HG03460 (cell line): ENCODE data around the gene PTGDS.

Source experiments
- ATAC-seq: cut with Tn5 transposase; IDR thresholded peaks from one replicate; pipeline ENCODE4 v1.9.1; 2021; ENCODE audit not compliant: unreplicated experiment

The PTGDS gene

GRCh38 chr9:136957461-136957860 lies 19.8 kb upstream of the PTGDS start:
- no peak for ATAC-seq

- ATAC-seq: no peak
Observed at GRCh38 chr9:136957901-136958300, 19.4 kb upstream of the PTGDS start.

GRCh38 chr9:136958473-136958872 lies 18.8 kb upstream of the PTGDS start:
- ATAC-seq: no peak

- ATAC-seq: no peak
Observed at GRCh38 chr9:136958898-136959850, 18.1 kb upstream of the PTGDS start.

GRCh38 chr9:136960212-136960937 lies 16.9 kb upstream of the PTGDS start:
- no peak for ATAC-seq

GRCh38 chr9:136960938-136961275 lies 16.4 kb upstream of the PTGDS start:
- no peak for ATAC-seq

- ATAC-seq: no peak
Observed at GRCh38 chr9:136961279-136962065, 15.8 kb upstream of the PTGDS start.

- no peak for ATAC-seq
Observed at GRCh38 chr9:136962163-136962562, 15.1 kb upstream of the PTGDS start.

GRCh38 chr9:136962701-136963248 lies 14.5 kb upstream of the PTGDS start:
- ATAC-seq: no peak

- ATAC-seq: no peak
Observed at GRCh38 chr9:136963341-136963740, 14.0 kb upstream of the PTGDS start.

- no peak for ATAC-seq
Observed at GRCh38 chr9:136963751-136964150, 13.6 kb upstream of the PTGDS start.

- ATAC-seq: no peak
Observed at GRCh38 chr9:136964171-136964689, 13.1 kb upstream of the PTGDS start.

GRCh38 chr9:136964833-136965422 lies 12.4 kb upstream of the PTGDS start:
- no peak for ATAC-seq

GRCh38 chr9:136965771-136966484 lies 11.4 kb upstream of the PTGDS start:
- ATAC-seq: no peak

- no peak for ATAC-seq
Observed at GRCh38 chr9:136968333-136969127, 8.8 kb upstream of the PTGDS start.

GRCh38 chr9:136969150-136969549 lies 8.2 kb upstream of the PTGDS start:
- ATAC-seq: no peak

GRCh38 chr9:136969774-136970173 lies 7.5 kb upstream of the PTGDS start:
- ATAC-seq: no peak

GRCh38 chr9:136970361-136970760 lies 6.9 kb upstream of the PTGDS start:
- no peak for ATAC-seq

GRCh38 chr9:136971746-136972145 lies 5.6 kb upstream of the PTGDS start:
- ATAC-seq: no peak
